Brain microvascular endothelial cell (primary cell): ENCODE data around the gene SNAPC2.

Source experiments
- DNase-seq: peaks from one replicate; pipeline ENCODE4 v3.0.0-alpha.2; 2020
- H3K27ac ChIP-seq: fragments of 250-450 bp; sonication (Bioruptor Pico); 2 replicates; pipeline ENCODE4 v1.5.1; 2020; ENCODE audit warnings: mild to moderate bottlenecking, moderate library complexity
- H3K27me3 ChIP-seq: fragments of 250-450 bp; sonication (Bioruptor Pico); replicated peaks from 2 replicates; pipeline ENCODE4 v1.5.1; 2020; ENCODE audit warnings: mild to moderate bottlenecking
- H3K36me3 ChIP-seq: fragments of 250-450 bp; sonication (Bioruptor Pico); replicated peaks from 2 replicates; pipeline ENCODE4 v1.5.1; 2020; ENCODE audit warnings: mild to moderate bottlenecking
- H3K4me3 ChIP-seq: 2 replicates; pipeline ENCODE4 v1.5.1; 2011; ENCODE audit warnings: low read depth, mild to moderate bottlenecking, control low read depth, low read length, moderate library complexity
- CTCF ChIP-seq: IDR thresholded peaks from 2 replicates; pipeline ENCODE4 v1.5.1; 2011; ENCODE audit warnings: low read depth, mild to moderate bottlenecking, moderate library complexity, low read length, control low read depth, inconsistent platforms; ENCODE audit errors: missing control alignments
- in situ Hi-C: cut with HindIII; loops from 2 replicates; pipeline ENCODE4 v1.10.0; 2017; ENCODE audit warnings: low sequenced_read_pairs, low pct_ligation_motif_present

The SNAPC2 gene

DNA sequence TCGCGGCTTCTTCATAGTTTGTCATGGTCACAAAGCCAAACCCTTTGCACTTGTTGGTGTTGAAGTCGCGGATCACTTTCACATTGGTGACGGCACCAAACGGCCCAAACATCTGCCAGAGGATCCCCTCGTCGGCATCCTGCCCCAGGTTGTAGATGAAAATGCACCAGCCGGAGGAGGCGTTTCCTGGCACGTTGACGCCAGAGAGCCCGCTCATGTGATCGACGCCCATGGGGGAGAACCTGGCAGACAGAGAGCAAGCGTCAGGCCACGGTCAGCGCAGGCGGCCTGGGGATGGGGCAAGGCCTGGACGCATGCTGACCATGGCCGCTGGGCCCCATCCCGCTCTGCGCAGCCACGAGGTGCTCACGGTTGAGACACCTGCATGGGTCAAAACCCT lies 43.4 kb downstream of the SNAPC2 start:
- peaks cover 40% of the 10 kb centered on the region for H3K36me3 ChIP-seq
- no peak for TF ChIP-seq CTCF
- in situ Hi-C loops = no loop called here

DNA sequence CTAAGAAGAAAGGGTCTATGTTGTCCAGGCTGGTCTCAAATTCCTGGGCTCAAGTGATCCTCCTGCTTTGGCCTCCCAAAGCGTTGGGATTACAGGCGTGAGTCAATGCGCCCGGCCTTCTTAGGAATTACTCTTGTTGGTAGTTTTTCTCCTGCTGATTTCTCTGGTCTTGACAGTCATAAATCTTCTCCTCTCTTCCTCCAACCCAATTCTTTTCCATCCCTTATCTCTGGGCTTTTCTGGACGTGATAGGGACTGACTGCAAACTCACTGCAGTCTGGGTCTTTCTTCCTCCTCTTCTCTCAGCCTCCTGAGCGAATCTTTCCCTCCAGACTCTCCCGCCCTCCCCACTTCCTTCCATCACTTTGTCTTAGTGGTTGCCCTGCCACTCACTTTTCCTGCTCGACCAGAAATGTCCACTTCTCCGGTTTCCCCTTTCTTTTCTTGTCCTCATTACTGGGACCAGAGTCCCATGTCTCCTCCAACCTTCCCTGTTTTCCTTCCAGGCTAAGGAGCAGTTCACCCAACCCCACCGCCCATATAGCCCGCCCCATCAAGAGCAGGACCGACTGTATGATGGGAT lies 45.2 kb downstream of the SNAPC2 start:
- Histone ChIP-seq H3K27me3 (no peaks in the 10 kb centered on the region), H3K27ac (no peak overlapping the region), H3K36me3 (peaks cover 48% of the 10 kb centered on the region), H3K4me3 (no peak overlapping the region)
- DNase-seq = no peak
- in situ Hi-C loops = no loop called here
- TF ChIP-seq CTCF = no peak

More for the DNA sequence above, 43.4 kb downstream of the SNAPC2 start:
- no peak for DNase-seq
- Histone ChIP-seq H3K27ac (no peak overlapping the region), H3K27me3 (no peaks in the 10 kb centered on the region), H3K4me3 (no peak overlapping the region)

DNA sequence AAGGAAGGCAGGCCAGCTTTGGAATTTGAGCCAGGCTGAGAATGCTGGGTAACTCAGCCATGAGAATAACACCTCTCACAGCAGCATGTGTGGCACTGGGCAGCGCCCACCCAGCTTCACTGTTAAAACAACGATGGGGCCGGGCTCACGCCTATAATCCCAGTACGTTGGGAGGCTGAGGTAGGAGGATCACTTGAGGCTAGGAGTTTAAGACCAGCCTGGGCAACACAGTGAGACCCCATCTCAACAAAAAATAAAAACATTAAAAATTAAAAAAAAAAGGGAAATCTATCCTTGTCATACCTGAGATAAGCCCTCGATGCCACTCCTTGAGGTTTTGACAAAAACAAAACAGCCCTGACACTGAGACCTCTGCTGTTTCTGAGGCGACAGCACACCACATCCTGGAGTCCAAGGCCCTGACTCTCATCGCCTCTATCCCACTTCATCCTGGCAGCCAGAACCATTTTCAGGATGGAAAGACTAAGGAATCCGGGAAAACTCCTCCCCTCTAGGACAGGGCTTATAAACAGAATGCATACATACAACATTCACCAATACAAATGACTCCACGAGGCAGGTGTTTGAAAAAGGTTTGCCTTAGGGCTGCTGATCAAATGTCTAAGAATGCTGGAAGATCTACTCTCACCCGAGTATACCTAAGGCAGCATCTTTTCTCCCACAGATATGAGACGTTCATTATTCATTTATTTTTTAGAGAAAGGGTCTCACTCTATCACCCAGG lies 46.0 kb downstream of the SNAPC2 start:
- in situ Hi-C loops = no loop called here
- Histone ChIP-seq H3K27me3 (no peaks in the 10 kb centered on the region), H3K36me3 (peaks cover 48% of the 10 kb centered on the region), H3K27ac (no peak overlapping the region), H3K4me3 (no peak overlapping the region)
- TF ChIP-seq CTCF = no peak
- DNase-seq = no peak

GRCh38 chr19:7968008-7968795 lies 48.1 kb downstream of the SNAPC2 start:
- Histone ChIP-seq H3K4me3 (no peak overlapping the region), H3K36me3 (peaks cover 38% of the 10 kb centered on the region), H3K27me3 (no peaks in the 10 kb centered on the region), H3K27ac (no peak overlapping the region)
- in situ Hi-C loops = no loop called here
- DNase-seq = no peak
- no peak for TF ChIP-seq CTCF

DNA sequence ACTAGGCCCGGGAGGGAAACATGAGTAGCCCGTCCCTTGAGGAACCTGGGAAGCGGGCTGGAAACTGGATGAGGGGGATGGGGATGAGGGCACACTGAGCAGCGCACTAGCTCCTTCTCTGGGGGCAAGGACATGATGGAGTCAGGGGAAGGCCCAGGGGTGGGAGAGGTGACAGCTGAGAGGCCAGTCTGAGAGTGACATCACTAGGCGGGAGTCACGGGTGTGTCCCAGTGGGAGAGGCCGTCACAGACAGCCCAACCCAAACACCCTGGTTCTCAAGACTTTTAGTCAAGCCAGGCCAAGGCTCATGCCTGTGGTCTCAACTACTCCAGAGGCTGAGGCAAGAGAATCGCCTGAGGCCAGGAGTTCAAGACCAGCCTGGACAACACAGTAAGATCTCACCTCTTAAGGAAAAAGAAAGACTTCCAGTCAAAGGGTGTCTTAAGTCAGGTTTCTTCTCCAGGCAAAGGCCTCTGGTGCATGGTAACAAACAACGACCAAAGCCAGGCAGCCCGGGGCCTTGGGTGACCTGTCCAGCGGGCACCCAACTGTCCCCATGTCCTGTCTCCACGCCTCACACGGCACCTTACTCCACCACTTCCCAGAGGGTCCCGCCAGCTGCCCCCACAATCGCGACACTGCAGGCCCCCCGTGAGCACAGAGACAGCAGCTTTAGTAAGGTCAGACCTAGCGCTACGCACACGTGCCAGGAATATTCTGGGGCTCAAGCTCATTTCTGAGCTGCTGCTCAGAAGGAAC lies 48.8 kb downstream of the SNAPC2 start:
- Histone ChIP-seq H3K27ac (no peak overlapping the region), H3K36me3 (peaks cover 38% of the 10 kb centered on the region)
- no peak for TF ChIP-seq CTCF

More for the DNA sequence above, 48.8 kb downstream of the SNAPC2 start:
- in situ Hi-C loops = no loop called here
- Histone ChIP-seq H3K4me3 (no peak overlapping the region), H3K27me3 (no peaks in the 10 kb centered on the region)
- no peak for DNase-seq
